Measurements from ENCODE around the gene RBM19.

Gene RBM19

DNA sequence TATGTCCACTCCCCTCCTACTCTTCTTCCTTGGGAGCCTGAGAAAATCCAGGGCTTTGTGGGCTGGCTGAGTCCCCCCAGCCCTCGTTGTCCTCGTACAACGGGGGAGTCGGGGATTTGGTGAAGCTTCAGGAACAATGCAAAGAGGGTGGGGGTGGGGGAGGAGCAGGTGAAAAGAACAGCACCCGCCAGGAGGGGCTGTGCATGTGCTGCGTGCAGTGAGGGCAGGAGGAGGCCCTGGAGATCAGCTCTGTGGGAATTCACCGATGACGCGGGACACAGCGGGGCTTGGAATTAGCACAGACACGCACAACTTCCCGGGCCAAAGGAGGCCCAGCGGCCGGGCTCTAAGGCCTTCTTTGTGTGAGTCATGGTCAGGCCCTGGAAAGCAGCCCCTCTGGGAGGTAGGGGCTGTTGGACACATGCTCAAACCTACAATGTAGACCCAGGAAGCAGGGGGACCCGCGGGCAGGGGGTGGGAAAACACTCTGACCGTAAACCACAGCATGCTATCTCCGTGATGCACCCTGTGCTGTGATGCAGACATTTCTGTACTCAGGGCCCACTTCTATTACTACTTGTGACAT is 32.8 kb downstream of the RBM19 start:
- TF ChIP-seq, protein P1, sequence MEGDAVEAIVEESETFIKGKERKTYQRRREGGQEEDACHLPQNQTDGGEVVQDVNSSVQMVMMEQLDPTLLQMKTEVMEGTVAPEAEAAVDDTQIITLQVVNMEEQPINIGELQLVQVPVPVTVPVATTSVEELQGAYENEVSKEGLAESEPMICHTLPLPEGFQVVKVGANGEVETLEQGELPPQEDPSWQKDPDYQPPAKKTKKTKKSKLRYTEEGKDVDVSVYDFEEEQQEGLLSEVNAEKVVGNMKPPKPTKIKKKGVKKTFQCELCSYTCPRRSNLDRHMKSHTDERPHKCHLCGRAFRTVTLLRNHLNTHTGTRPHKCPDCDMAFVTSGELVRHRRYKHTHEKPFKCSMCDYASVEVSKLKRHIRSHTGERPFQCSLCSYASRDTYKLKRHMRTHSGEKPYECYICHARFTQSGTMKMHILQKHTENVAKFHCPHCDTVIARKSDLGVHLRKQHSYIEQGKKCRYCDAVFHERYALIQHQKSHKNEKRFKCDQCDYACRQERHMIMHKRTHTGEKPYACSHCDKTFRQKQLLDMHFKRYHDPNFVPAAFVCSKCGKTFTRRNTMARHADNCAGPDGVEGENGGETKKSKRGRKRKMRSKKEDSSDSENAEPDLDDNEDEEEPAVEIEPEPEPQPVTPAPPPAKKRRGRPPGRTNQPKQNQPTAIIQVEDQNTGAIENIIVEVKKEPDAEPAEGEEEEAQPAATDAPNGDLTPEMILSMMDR (IDR thresholded peaks at IDR 0.05; ENCODE audit: extremely low read depth, missing control alignments) = no peak
- DNase-seq (ENCODE audit: low spot score) = no peak

DNA sequence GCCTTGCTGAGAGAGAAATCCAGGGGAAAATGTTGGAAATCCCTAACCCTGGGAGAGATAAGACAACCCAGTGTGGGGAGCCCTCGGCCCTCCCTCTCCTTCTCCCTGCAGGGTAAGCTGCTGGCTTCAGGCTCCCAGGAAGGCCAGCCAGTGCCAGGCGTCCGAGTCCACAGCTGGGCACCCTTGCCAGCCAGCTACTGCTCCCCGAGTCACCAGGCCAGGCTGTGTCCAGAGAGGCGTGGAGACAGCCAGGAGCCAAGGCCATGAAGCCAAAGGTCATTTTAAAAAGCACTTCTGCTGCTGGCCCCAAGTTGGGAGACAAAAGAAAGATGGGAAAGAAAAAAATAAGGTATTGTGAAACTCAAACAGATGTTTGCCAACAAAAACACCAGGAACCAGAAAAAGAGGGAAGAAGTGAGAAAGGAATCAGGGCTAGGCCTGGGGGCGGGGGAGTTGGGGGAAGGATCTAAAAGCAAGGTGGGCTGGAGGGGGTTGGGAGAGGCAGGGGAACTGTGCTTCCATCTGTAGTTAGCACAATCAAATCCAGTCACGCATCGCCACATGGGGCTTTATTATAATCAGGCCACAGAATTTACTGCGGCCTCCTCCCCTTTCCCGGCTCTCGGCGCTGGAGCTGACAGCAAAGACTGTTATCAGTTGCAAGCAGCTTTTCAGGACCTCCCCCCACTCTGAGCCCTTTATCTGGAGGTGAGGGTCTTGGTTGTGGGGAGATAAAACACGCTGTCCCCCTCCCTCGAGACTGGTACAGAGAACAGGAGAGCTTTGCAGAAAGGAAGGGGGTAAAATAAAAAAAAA is 33.5 kb downstream of the RBM19 start:
- DNase-seq (ENCODE audit: low spot score) = no peak
- TF ChIP-seq, protein P1 (IDR thresholded peaks at IDR 0.05; ENCODE audit: extremely low read depth, missing control alignments) = no peak

DNA sequence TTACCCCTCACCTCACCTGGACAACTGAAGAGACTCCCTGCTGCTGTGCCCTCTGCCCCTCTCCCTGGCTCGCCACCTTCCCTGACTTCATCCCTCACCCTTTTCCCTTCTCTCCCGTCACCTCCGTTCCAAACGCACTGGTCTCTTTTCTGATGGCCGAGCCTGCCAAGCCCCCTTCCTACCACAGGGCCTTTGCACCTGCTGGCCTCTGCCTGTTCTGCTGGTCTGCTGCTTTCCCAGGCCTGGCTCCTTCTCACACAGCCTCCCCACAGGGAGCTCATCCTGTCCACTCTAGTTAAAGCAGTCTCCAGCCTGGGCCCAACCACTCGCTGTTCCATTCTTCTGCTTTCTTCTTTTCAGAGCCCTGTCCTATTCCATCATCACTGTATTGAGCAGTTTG is 34.6 kb downstream of the RBM19 start:
- TF ChIP-seq, protein P1 (IDR thresholded peaks at IDR 0.05; ENCODE audit: extremely low read depth, missing control alignments) = no peak
- no peak for DNase-seq (ENCODE audit: low spot score)

DNA sequence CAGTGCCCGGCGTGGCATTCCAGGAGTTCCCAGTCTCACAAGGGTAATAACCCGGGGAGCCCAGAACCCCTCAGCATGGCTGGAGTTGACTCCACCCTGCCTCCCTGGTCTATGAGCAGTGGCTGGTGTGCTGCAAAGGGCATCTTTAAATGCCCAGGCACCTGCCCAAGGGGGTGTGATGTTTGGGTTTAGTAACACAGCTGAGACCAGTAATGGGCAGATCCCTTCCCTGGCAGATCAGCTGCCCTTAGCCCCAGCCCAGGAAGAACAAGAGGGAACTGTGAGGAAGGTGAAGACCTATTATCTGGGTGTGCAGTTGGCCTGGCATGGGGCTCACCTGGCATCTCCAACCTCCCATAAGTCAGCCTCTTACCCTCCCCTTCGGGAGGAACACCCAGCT is 35.9 kb downstream of the RBM19 start:
- DNase-seq (ENCODE audit: low spot score) = no peak
- TF ChIP-seq, protein P1 (IDR thresholded peaks at IDR 0.05; ENCODE audit: extremely low read depth, missing control alignments) = no peak

DNA sequence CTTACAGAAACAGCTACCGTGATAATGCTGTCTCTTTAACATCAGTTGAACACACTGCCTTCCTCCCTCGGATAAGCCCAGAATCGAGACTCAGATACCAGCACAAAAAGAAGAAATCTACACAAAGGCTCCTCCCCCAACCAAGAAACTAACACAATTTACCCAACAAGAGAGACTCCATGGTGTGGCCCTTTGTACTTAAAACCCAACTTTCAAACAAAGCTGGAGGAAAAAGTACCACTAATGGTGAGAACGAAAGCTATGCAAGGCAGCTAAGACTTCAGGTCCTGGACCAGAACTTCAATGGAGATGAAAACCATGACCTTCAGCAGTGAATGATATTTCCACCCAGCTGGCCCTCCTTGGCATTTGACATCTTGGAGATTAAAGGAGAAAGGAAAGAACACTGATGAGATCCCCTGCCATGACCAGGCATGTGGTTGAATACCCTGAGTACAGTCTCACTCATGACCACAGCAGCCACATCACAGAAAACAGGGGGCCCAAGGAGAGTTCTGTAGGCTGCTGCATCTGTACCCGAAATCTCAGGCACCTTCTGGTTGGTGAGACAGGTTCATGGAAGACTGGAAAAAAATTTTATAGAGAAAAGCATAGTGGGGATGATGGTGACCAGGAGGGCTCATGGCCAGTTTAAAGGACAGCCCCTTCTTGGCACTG is 36.7 kb downstream of the RBM19 start:
- no peak for DNase-seq (ENCODE audit: low spot score)
- TF ChIP-seq, protein P1 (IDR thresholded peaks at IDR 0.05; ENCODE audit: extremely low read depth, missing control alignments) = no peak

DNA sequence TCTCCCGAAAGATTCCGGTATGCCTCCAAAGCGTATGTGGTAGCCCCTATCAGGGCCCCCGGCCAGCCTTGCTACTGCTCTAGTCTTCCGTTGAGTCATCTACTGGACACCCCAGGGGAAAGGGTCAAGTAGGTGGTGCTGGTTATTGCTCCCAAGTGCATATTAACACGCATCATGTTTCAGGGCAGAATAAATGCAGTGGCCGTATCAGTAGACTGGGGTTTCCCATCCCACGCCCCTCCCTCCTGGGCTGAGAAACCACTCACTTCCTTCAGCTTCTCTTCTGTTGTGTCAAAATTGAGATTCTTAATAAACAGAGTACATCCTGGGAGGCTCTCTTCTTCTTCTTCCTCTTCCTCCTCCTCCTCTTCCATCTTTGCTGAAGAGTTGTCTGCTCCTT is 39.3 kb downstream of the RBM19 start:
- DNase-seq (ENCODE audit: low spot score) = peak; percentile 32
- TF ChIP-seq, protein P1 (IDR thresholded peaks at IDR 0.05; ENCODE audit: extremely low read depth, missing control alignments) = no peak

DNA sequence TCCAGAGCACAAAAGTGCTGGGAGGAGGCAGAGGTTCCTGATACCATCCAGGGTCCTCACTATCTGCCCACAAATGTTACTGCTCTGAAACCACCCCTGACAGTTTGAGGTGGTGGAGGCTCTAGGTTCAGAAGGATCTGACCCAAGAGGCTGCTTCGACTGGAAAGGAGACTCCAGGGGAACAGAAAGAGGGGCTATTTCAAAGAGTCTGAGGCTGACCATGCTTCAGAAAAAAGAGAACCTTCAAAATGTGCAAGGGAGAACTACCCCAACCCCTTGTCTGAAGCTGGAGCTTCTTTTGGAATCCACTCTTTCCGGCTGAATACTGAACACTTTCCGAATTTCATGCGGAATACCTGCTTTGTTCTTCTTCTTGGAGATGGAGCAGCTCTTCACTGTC is 41.8 kb downstream of the RBM19 start:
- DNase-seq (ENCODE audit: low spot score) = no peak
- TF ChIP-seq, protein P1 (IDR thresholded peaks at IDR 0.05; ENCODE audit: extremely low read depth, missing control alignments) = no peak

Measured in GM20000 (cell line).